HG02678 (cell line): ENCODE data around the gene POLG2.
"Not testable (repeated sequence)": the region's sequence is repeated elsewhere in the genome, so short reads cannot be mapped to it uniquely, and the experiment has no call there.

Experiments
- ATAC-seq: cut with Tn5 transposase; IDR thresholded peaks from one replicate; pipeline ENCODE4 v1.9.1; 2021; ENCODE audit warnings: mild to moderate bottlenecking, moderate library complexity; ENCODE audit not compliant: unreplicated experiment

POLG2 gene

GRCh38 chr17:64443086-64443760 lies 53.6 kb downstream of the POLG2 start:
- no peak for ATAC-seq

GRCh38 chr17:64442541-64442971 lies 54.3 kb downstream of the POLG2 start:
- no peak for ATAC-seq

- ATAC-seq = no peak
These were observed 54.9 kb downstream of the POLG2 start for GRCh38 chr17:64441772-64442540.

- ATAC-seq = no peak
These were observed 56.9 kb downstream of the POLG2 start for GRCh38 chr17:64439956-64440355.

GRCh38 chr17:64439521-64439920 lies 57.3 kb downstream of the POLG2 start:
- not testable (repeated sequence) for ATAC-seq

GRCh38 chr17:64437944-64438525 lies 58.8 kb downstream of the POLG2 start:
- no peak for ATAC-seq

GRCh38 chr17:64431534-64431933 lies 65.3 kb downstream of the POLG2 start:
- no peak for ATAC-seq

GRCh38 chr17:64430036-64430435 lies 66.8 kb downstream of the POLG2 start:
- ATAC-seq = not testable (repeated sequence)

- no peak for ATAC-seq
These were observed 68.4 kb downstream of the POLG2 start for GRCh38 chr17:64428406-64428805.
